C4-2B (cell line): ENCODE data around the gene ZNF326.

Experiments used
- ZFX ChIP-seq: fragments of 450-650 bp; IDR thresholded peaks from 2 replicates; pipeline ENCODE4 v1.6.1; 2017
- TF ChIP-seq, protein P1 (sequence below): fragments of 450-650 bp; conservative IDR thresholded peaks from 2 replicates; pipeline ENCODE4 v1.5.1; 2017; ENCODE audit warnings: mild to moderate bottlenecking

- TF ChIP-seq, protein P1, sequence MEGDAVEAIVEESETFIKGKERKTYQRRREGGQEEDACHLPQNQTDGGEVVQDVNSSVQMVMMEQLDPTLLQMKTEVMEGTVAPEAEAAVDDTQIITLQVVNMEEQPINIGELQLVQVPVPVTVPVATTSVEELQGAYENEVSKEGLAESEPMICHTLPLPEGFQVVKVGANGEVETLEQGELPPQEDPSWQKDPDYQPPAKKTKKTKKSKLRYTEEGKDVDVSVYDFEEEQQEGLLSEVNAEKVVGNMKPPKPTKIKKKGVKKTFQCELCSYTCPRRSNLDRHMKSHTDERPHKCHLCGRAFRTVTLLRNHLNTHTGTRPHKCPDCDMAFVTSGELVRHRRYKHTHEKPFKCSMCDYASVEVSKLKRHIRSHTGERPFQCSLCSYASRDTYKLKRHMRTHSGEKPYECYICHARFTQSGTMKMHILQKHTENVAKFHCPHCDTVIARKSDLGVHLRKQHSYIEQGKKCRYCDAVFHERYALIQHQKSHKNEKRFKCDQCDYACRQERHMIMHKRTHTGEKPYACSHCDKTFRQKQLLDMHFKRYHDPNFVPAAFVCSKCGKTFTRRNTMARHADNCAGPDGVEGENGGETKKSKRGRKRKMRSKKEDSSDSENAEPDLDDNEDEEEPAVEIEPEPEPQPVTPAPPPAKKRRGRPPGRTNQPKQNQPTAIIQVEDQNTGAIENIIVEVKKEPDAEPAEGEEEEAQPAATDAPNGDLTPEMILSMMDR: no peak
- no peak for TF ChIP-seq ZFX
These were observed 32.2 kb upstream of the ZNF326 start for GRCh38 chr1:89962742-89963075.
